Prostate gland (tissue), 2 donors: ENCODE data around the gene ESD.

Experiments used
- CTCF ChIP-seq, 4 experiments: fragments of 200-600 bp in 2 of 4; fragments of 450-650 bp in 2 of 4; sonication (generic) in 2 of 4; IDR thresholded peaks; 1 replicate in 3 of 4; 2 replicates in 1 of 4; pipeline ENCODE4 v1.5.1; 2016 to 2019; ENCODE audit warnings: antibody characterized with exemption in 4 of 4, mild to moderate bottlenecking in 2 of 4, moderate library complexity in 2 of 4
- POLR2A ChIP-seq: fragments of 450-650 bp; IDR thresholded peaks from one replicate; pipeline ENCODE4 v1.6.1; 2016; ENCODE audit warnings: antibody characterized with exemption, mild to moderate bottlenecking
- POLR2AphosphoS5 ChIP-seq: sonication (generic); formaldehyde crosslinking; IDR thresholded peaks from one replicate; pipeline ENCODE4 v1.6.1; 2017; ENCODE audit warnings: antibody characterized with exemption

- no peak for TF ChIP-seq CTCF (IDR thresholded peaks at IDR 0.05)
- TF ChIP-seq POLR2A, result no peak
- TF ChIP-seq POLR2AphosphoS5, result no peak
Measured at GRCh38 chr13:46810440-46810839, 13.5 kb upstream of the ESD start.
